BLaER1 (cell line): ENCODE results near the gene TTI1.

Source experiments
- H3K27ac ChIP-seq: shearing (Covaris generic); formaldehyde crosslinking; 2 replicates; pipeline ENCODE4 v1.8.1; 2022
- H3K27me3 ChIP-seq: shearing (Covaris generic); formaldehyde crosslinking; 2 replicates; pipeline ENCODE4 v1.8.1; 2022
- H3K36me3 ChIP-seq: shearing (Covaris generic); formaldehyde crosslinking; 2 replicates; pipeline ENCODE4 v1.8.1; 2022
- H3K4me1 ChIP-seq: shearing (Covaris generic); formaldehyde crosslinking; 2 replicates; pipeline ENCODE4 v1.8.1; 2022
- H3K4me2 ChIP-seq: shearing (Covaris generic); formaldehyde crosslinking; 2 replicates; pipeline ENCODE4 v1.8.1; 2022
- H3K4me3 ChIP-seq: shearing (Covaris generic); formaldehyde crosslinking; 2 replicates; pipeline ENCODE4 v1.8.1; 2022
- H3K9ac ChIP-seq: shearing (Covaris generic); formaldehyde crosslinking; 2 replicates; pipeline ENCODE4 v1.8.1; 2022
- H3K9me3 ChIP-seq: shearing (Covaris generic); formaldehyde crosslinking; 2 replicates; pipeline ENCODE4 v1.8.1; 2022
- H4K20me1 ChIP-seq: shearing (Covaris generic); formaldehyde crosslinking; 2 replicates; pipeline ENCODE4 v1.8.1; 2022
- Cebpa-rat ChIP-seq: shearing (Covaris generic); IDR thresholded peaks from 2 replicates; pipeline ENCODE4 v1.8.1; 2022

The TTI1 gene

DNA sequence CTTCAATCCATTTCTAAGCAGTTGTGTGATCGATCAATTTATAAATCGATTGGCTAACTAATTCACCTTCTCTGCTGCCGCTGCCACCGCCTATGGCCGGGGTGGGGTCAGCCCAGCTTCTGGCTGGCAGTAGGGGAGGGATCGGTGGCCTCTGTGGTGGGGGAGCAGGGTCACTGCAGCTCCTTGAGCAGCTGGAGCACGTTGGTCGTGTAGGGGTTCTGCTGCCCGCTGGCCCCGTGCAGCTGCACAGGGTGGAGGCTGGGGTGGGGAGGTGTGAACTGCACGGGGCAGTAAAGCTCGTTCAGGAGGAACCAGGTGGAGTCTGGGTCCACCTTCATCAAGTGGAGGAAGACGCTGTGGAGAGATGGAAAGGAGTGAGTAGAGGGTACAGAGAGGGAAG, 50.0 kb downstream of the TTI1 start:
- Histone ChIP-seq H3K9me3 (no peaks in the 10 kb centered on the region), H3K27me3 (no peaks in the 10 kb centered on the region), H3K4me3 (no peak overlapping the region), H3K4me2 (no peak overlapping the region), H3K4me1 (peaks cover 52% of the 10 kb centered on the region), H3K27ac (no peak overlapping the region), H4K20me1 (no peaks in the 10 kb centered on the region), H3K36me3 (peaks cover 68% of the 10 kb centered on the region), H3K9ac (no peak overlapping the region)
- TF ChIP-seq Cebpa-rat: no peak

DNA sequence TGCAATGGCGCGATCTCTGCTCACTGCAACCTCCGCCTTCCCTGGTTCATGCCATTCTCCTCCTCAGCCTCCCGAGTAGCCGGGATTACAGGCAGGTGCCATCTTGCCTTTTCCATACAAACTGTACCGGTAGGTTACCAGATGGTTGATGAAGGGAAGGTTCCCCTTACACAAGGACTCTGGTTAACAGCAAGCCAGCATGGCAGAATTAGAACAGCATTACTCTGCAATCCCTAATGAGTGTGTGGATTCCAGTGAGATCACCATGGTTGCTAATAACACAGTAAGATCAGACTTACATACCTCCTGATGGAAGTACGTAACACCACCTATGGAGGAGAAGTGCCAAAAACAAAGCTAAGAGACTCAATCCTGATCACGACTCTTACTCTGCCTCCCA, 51.7 kb downstream of the TTI1 start:
- H3K4me1 ChIP-seq: peaks cover 50% of the 10 kb centered on the region
- no peak overlapping the region for H3K27ac ChIP-seq

DNA sequence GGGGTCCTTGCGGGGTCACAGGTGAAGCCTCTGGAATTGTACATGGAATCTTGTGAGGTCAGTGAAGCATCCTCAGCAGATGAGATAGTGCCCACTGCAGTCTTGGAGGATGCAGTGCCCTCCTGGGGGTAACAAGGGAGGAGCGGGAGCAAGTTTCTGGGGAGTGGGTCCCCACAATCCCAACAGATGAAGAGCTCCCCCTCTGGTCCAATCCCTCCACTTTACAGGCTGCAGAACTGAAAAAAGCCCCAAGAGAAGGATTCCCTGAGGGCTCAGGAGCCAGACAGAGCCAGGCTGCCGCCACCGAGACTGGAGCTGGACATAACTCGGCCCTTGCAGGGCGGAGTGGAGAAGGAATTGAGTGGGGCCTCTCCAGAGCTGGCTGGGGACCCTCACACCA, 52.4 kb downstream of the TTI1 start:
- TF ChIP-seq Cebpa-rat: no peak
- peaks cover 50% of the 10 kb centered on the region for H3K4me1 ChIP-seq
- H3K9ac ChIP-seq: no peak overlapping the region
- peaks cover 51% of the 10 kb centered on the region for H3K36me3 ChIP-seq
- no peak overlapping the region for H3K4me3 ChIP-seq
- no peak overlapping the region for H3K4me2 ChIP-seq
- H3K27ac ChIP-seq: no peak overlapping the region
- no peaks in the 10 kb centered on the region for H3K9me3 ChIP-seq
- no peaks in the 10 kb centered on the region for H3K27me3 ChIP-seq
- H4K20me1 ChIP-seq: no peaks in the 10 kb centered on the region

More for the DNA sequence above, 51.7 kb downstream of the TTI1 start:
- no peak overlapping the region for H3K4me3 ChIP-seq
- H4K20me1 ChIP-seq: no peaks in the 10 kb centered on the region
- no peaks in the 10 kb centered on the region for H3K9me3 ChIP-seq
- peaks cover 57% of the 10 kb centered on the region for H3K36me3 ChIP-seq
- H3K27me3 ChIP-seq: no peaks in the 10 kb centered on the region
- no peak for TF ChIP-seq Cebpa-rat
- no peak overlapping the region for H3K9ac ChIP-seq
- no peak overlapping the region for H3K4me2 ChIP-seq

DNA sequence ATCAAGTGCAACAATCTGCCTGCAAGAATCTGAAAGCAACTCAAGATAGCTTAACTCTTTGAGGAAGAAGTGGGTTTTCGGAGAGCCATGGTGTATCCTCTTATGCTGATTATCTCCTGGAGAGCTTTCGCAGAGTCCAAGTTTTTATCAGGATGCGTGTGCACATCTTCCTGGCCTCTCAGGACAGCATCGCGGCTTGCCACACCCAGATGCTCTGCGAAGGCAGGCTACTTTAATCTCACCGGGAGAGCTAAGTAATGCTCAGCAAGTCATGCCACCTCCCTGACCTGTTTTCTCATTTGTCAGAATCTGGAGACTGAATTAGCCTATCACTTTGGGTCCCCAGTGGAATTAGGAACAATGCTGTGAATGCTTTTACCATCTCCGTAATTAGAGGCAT, 52.9 kb downstream of the TTI1 start:
- H3K4me2 ChIP-seq: no peak overlapping the region
- H3K27ac ChIP-seq: no peak overlapping the region
- no peak overlapping the region for H3K4me3 ChIP-seq
- no peaks in the 10 kb centered on the region for H4K20me1 ChIP-seq
- no peaks in the 10 kb centered on the region for H3K27me3 ChIP-seq
- TF ChIP-seq Cebpa-rat: no peak
- peaks cover 53% of the 10 kb centered on the region for H3K4me1 ChIP-seq
- no peaks in the 10 kb centered on the region for H3K9me3 ChIP-seq
- peaks cover 46% of the 10 kb centered on the region for H3K36me3 ChIP-seq
- H3K9ac ChIP-seq: no peak overlapping the region

DNA sequence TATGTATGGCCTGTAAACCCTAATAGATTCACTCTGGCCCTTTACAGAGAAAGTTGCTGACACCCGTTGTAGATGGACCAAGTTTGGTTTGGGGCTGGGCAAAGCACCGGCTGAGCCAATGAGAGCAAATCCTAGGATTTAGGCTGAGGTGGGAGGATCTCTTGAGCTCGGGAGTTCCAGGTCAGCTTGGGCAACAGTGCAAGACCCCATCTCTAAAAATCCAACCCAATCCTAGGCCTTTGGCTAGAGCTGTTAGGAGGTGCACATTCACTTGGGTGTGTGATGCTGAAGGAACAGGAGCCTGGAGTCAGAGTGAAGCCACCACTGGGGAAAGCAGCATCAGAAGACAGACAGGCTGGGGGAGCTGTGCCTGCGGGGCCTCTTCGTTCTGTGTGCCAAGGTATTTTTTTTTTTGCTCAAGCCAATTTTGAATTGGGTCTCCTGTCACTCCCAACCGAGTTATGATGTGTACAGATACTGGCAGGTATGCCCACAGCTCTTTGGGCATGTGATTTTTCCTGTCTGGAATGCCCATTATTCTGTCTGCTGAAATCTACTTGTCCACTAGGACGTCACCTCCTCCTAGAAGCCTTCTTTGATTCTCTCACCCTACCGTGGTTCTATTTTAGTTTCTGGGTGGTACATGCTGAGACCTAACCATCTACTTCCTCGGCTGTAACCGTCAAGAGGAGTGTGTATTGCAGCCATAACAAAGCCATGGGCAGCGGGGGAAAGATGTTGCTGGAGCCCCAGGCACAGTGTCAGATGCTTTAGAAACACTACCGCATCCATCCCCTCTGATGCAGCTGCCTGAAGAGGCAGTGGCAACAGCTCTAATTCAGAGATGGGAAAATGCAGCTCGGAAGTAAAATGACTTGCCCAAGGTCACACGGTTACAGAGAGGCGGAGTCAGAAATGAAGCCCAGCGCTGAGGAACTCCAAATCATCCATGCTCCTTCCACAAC, 54.0 kb downstream of the TTI1 start:
- Histone ChIP-seq H3K4me2 (peak overlapping the region; percentile 91; the same call in 1 of the 2 replicates), H3K27ac (no peak overlapping the region), H3K9ac (no peak overlapping the region), H3K36me3 (peaks cover 36% of the 10 kb centered on the region), H3K9me3 (no peaks in the 10 kb centered on the region), H3K4me3 (no peak overlapping the region), H3K27me3 (no peaks in the 10 kb centered on the region), H4K20me1 (no peaks in the 10 kb centered on the region), H3K4me1 (peaks cover 46% of the 10 kb centered on the region)
- TF ChIP-seq Cebpa-rat: no peak

DNA sequence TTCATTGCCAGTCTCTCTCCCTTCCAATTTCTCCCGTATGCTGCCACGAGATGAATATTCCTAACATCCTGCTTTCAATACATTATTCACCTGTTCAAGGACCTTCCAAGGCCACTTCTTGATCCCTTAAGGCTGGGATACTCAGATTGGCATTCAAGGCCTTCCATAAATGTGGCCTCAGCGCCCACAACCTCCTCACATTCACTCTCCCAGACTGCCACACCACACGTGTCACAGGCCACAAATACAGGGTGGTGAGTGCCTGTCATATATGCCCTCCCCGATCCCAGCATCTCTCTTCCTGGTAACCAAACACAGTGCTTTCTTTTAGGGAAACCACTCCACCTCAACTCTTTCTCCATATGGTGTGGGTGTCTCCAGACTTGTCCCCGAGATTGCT, 55.5 kb downstream of the TTI1 start:
- Histone ChIP-seq H3K9ac (peak overlapping the region; percentile 65), H3K4me1 (peaks cover 40% of the 10 kb centered on the region), H3K9me3 (0 out of 2 replicates have a peak, but pooled peaks cover 1% of the 10 kb centered on the region), H4K20me1 (no peaks in the 10 kb centered on the region), H3K36me3 (peaks cover 21% of the 10 kb centered on the region), H3K4me3 (peak overlapping the region; percentile 56; the same call in 1 of the 2 replicates), H3K4me2 (peak overlapping the region; percentile 91), H3K27me3 (no peaks in the 10 kb centered on the region), H3K27ac (peak overlapping the region; percentile 76)
- no peak for TF ChIP-seq Cebpa-rat

DNA sequence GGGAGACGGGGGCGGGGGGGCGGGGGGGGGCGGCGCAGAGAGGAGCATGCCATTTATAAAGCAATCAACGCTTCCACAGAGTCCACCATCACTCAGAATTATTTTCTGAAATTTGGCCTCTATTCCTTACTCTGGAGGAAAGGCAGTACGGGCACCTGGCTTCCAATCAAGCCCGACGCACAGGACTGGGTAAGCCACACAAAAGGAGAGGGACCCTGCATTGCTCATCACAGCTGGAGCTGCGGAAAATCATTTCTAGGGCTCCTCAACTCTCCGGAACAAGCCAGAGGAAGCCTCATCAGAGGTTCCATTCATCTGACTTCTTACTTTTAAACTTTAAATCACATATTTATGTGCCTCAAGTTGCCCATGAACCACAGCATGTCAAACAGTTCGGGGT, 55.9 kb downstream of the TTI1 start:
- Histone ChIP-seq H4K20me1 (no peaks in the 10 kb centered on the region), H3K4me3 (peak overlapping the region; percentile 56; the same call in 1 of the 2 replicates)

DNA sequence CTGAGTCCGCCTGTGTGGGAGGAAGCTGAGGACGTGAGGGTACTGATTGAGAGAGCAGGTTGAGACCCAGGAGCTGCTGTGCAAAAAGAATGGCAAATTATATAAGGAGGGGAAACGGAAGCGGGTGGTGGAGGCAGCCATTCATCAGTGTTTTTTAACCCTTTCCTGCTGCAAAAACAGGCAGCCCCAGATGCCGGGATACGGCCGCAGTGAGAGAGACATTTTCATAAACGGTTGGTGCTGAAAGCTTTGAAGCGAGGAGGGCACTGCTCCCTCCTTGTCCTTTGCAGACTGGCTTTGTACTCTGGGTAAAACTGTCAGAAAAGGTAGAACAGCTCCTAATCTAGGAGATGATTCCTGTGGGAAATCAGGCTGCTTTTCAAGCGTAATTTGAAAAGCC, 56.4 kb downstream of the TTI1 start:
- Histone ChIP-seq H3K4me3 (peak overlapping the region; percentile 46; the same call in 1 of the 2 replicates), H4K20me1 (no peaks in the 10 kb centered on the region), H3K4me1 (peaks cover 48% of the 10 kb centered on the region), H3K9me3 (0 out of 2 replicates have a peak, but pooled peaks cover 4% of the 10 kb centered on the region), H3K4me2 (peak overlapping the region; percentile 91), H3K27me3 (no peaks in the 10 kb centered on the region), H3K36me3 (peaks cover 12% of the 10 kb centered on the region), H3K27ac (peak overlapping the region; percentile 3), H3K9ac (no peak overlapping the region; the same call in 1 of the 2 replicates)
- TF ChIP-seq Cebpa-rat: no peak

More for the DNA sequence above, 55.9 kb downstream of the TTI1 start:
- Histone ChIP-seq H3K4me2 (peak overlapping the region; percentile 91), H3K4me1 (peaks cover 44% of the 10 kb centered on the region), H3K9me3 (0 out of 2 replicates have a peak, but pooled peaks cover 4% of the 10 kb centered on the region), H3K27ac (peak overlapping the region; percentile 76), H3K36me3 (peaks cover 17% of the 10 kb centered on the region), H3K9ac (peak overlapping the region; percentile 65), H3K27me3 (no peaks in the 10 kb centered on the region)
- no peak for TF ChIP-seq Cebpa-rat

DNA sequence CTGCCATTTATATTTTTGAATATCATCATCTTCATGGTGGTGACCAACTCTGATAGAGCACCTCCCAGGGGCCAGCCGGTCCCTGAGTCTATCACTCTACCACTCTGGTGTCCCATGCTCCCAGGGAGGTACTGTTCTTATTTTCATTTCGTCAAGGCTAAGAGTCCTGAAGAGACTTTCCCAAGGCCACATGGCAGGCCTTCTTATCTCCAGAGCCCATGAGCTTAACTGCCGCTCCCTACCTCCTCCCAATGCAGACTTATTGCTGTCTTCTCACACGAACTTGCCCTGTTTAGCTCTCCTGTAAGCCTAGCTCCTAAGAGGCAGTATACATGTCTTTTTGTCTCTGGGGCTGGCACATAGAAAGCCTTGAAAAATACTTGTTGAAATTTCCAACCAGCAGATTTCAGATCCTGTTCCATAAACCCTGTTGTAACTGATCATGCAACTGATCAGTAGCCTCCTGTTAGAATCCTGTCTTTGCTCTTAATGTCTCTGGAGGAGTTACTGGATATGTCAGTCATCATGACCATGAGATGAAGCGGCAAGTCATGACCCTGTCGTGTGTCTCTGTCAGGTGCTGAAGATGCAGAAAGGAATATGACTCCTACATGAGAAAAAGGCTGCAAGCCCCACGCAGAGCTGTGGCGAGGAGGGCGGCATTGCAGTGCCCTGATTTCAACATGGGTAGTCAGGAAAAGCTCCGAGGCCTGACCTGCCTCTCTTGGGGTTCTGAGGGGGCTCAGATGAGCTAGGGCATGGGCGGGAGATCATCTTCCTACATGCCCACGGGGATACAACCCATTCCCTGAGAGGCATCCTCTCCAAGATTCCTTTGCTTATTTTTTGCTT, 60.0 kb downstream of the TTI1 start:
- 0 out of 2 replicates have a peak, but pooled peaks cover 4% of the 10 kb centered on the region for H3K9me3 ChIP-seq
- no peak for TF ChIP-seq Cebpa-rat
- H4K20me1 ChIP-seq: no peaks in the 10 kb centered on the region
- no peak overlapping the region for H3K4me2 ChIP-seq
- H3K4me1 ChIP-seq: peaks cover 70% of the 10 kb centered on the region
- no peak overlapping the region for H3K9ac ChIP-seq
- no peak overlapping the region for H3K4me3 ChIP-seq
- no peaks in the 10 kb centered on the region for H3K27me3 ChIP-seq
- no peak overlapping the region for H3K27ac ChIP-seq
- H3K36me3 ChIP-seq: no peaks in the 10 kb centered on the region
